ENCODE measurements around the gene UMODL1.

Gene UMODL1

GRCh38 chr21:42071146-42071737 is at the start of gene UMODL1:
UMODL1 (plus strand) TSS chr21:42071317; CDS start chr21:42071317, 0 bp downstream.
- POLR2A ChIA-PET (ENCODE audit: low non-redundant PET) = no interaction called here
- CTCF ChIA-PET = no interaction called here
- TF ChIP-seq CTCF (conservative IDR thresholded peaks at IDR 0.05; ENCODE audit: low read depth) = no peak
- DNase-seq (ENCODE audit: low spot score) = no peak
- no peak within 1 kb of the TSS for H3K27ac ChIP-seq

- no peak for TF ChIP-seq CTCF (conservative IDR thresholded peaks at IDR 0.05; ENCODE audit: low read depth)
- ChIA-PET POLR2A (ENCODE audit: low non-redundant PET) (no interaction called here), CTCF (no interaction called here)
- no peak for DNase-seq (ENCODE audit: low spot score)
- no peak overlapping the region for H3K27ac ChIP-seq
Observed at GRCh38 chr21:42021371-42022090, 49.6 kb upstream of the UMODL1 start.

- ChIA-PET CTCF (no interaction called here), POLR2A (ENCODE audit: low non-redundant PET) (no interaction called here)
- no peak for DNase-seq (ENCODE audit: low spot score)
- no peak for TF ChIP-seq CTCF (conservative IDR thresholded peaks at IDR 0.05; ENCODE audit: low read depth)
- H3K27ac ChIP-seq = no peak overlapping the region
Observed at GRCh38 chr21:42022091-42022430, 49.1 kb upstream of the UMODL1 start.

GRCh38 chr21:42022906-42023305 is 48.2 kb upstream of the UMODL1 start:
- DNase-seq (ENCODE audit: low spot score) = no peak
- no peak for TF ChIP-seq CTCF (conservative IDR thresholded peaks at IDR 0.05; ENCODE audit: low read depth)
- H3K27ac ChIP-seq = no peak overlapping the region
- ChIA-PET CTCF (no interaction called here), POLR2A (ENCODE audit: low non-redundant PET) (no interaction called here)

GRCh38 chr21:42025376-42026081 is 45.6 kb upstream of the UMODL1 start:
- CTCF ChIA-PET = no interaction called here

GRCh38 chr21:42026082-42026435 is 45.1 kb upstream of the UMODL1 start:
- ChIA-PET POLR2A (ENCODE audit: low non-redundant PET) (no interaction called here), CTCF (no interaction called here)
- no peak for DNase-seq (ENCODE audit: low spot score)
- TF ChIP-seq CTCF (conservative IDR thresholded peaks at IDR 0.05; ENCODE audit: low read depth) = no peak
- no peak overlapping the region for H3K27ac ChIP-seq

More at GRCh38 chr21:42025376-42026081, 45.6 kb upstream of the UMODL1 start:
- TF ChIP-seq CTCF (conservative IDR thresholded peaks at IDR 0.05; ENCODE audit: low read depth) = no peak
- no peak overlapping the region for H3K27ac ChIP-seq
- POLR2A ChIA-PET (ENCODE audit: low non-redundant PET) = no interaction called here
- DNase-seq (ENCODE audit: low spot score) = no peak
